SK-N-MC (cell line): ENCODE data around the gene RAB8A.

Experiments used
- DNase-seq: peaks from one replicate; pipeline ENCODE4 v3.0.0-alpha.2; 2011; ENCODE audit warnings: low read depth, low spot score
- H3K27ac ChIP-seq: fragments of 200-600 bp; sonication (generic); 2 replicates; pipeline ENCODE4 v1.5.1; 2016; ENCODE audit warnings: mixed run types
- H3K36me3 ChIP-seq: fragments of 200-600 bp; sonication (generic); 2 replicates; pipeline ENCODE4 v1.6.1; 2017; ENCODE audit warnings: antibody characterized with exemption, low read length, mixed read lengths; ENCODE audit not compliant: insufficient read depth
- H3K4me3 ChIP-seq: fragments of 200-600 bp; sonication (generic); 2 replicates; pipeline ENCODE4 v1.5.1; 2016
- H3K9ac ChIP-seq: fragments of 200-600 bp; sonication (generic); 2 replicates; pipeline ENCODE4 v1.8.0; 2017; ENCODE audit warnings: mixed run types, mixed read lengths; ENCODE audit not compliant: insufficient read length
- H3K9me3 ChIP-seq: fragments of 200-600 bp; sonication (generic); 2 replicates; pipeline ENCODE4 v1.6.1; 2017; ENCODE audit warnings: low read depth, mild to moderate bottlenecking, antibody characterized with exemption, low read length, moderate library complexity, mixed read lengths
- EZH2 ChIP-seq: fragments of 200-600 bp; sonication (generic); IDR thresholded peaks from one replicate; pipeline ENCODE4 v1.6.1; 2017; ENCODE audit warnings: antibody characterized with exemption
- FOXP2 ChIP-seq: optimal IDR thresholded peaks from 2 replicates; pipeline ENCODE3; 2011; ENCODE audit warnings: mild to moderate bottlenecking, moderate library complexity; ENCODE audit not compliant: insufficient read depth; ENCODE audit errors: extremely low read length, control extremely low read depth
- POLR2AphosphoS5 ChIP-seq: IDR thresholded peaks from 2 replicates; pipeline ENCODE4 v1.6.1; 2012; ENCODE audit warnings: mild to moderate bottlenecking, low read depth, low read length, borderline replicate concordance

RAB8A gene

GRCh38 chr19:16111160-16111908 lies at the start of gene RAB8A:
Gene RAB8A (plus strand): TSS chr19:16111889. CDS start chr19:16111902, 13 bp downstream.
- H3K4me3 ChIP-seq = peak within 1 kb of the TSS; percentile 94
- no peaks in the 10 kb centered on the region for H3K9me3 ChIP-seq
- peaks cover 10% of the 10 kb centered on the region; the same call in 1 of the 2 replicates for H3K36me3 ChIP-seq
- TF ChIP-seq POLR2AphosphoS5 (peak; percentile 74; the same call in 1 of the 2 replicates), FOXP2 (no peak)
- peak within 1 kb of the TSS; percentile 98 for H3K9ac ChIP-seq
- H3K27ac ChIP-seq = peak within 1 kb of the TSS; percentile 73
- DNase-seq = peak; percentile 84

GRCh38 chr19:16061943-16062342 lies 49.7 kb upstream of the RAB8A start:
- Histone ChIP-seq H3K9me3 (no peaks in the 10 kb centered on the region), H3K4me3 (no peak overlapping the region), H3K27ac (no peak overlapping the region), H3K36me3 (no peaks in the 10 kb centered on the region), H3K9ac (no peak overlapping the region)
- TF ChIP-seq POLR2AphosphoS5 = no peak
- no peak for TF ChIP-seq EZH2
- TF ChIP-seq FOXP2 = no peak
- DNase-seq = no peak

- no peak for DNase-seq
These were observed 48.9 kb upstream of the RAB8A start for GRCh38 chr19:16062789-16063188.

GRCh38 chr19:16064209-16064889 lies 47.3 kb upstream of the RAB8A start:
- Histone ChIP-seq H3K9ac (no peak overlapping the region), H3K27ac (no peak overlapping the region), H3K4me3 (no peak overlapping the region), H3K36me3 (no peaks in the 10 kb centered on the region), H3K9me3 (no peaks in the 10 kb centered on the region)
- TF ChIP-seq POLR2AphosphoS5 (no peak), EZH2 (no peak), FOXP2 (no peak)
- DNase-seq = no peak

More at GRCh38 chr19:16062789-16063188, 48.9 kb upstream of the RAB8A start:
- Histone ChIP-seq H3K4me3 (no peak overlapping the region), H3K27ac (no peak overlapping the region), H3K9ac (no peak overlapping the region), H3K36me3 (no peaks in the 10 kb centered on the region), H3K9me3 (no peaks in the 10 kb centered on the region)
- no peak for TF ChIP-seq EZH2
- no peak for TF ChIP-seq FOXP2
- TF ChIP-seq POLR2AphosphoS5 = no peak

GRCh38 chr19:16066611-16067104 lies 45.0 kb upstream of the RAB8A start:
- Histone ChIP-seq H3K9ac (no peak overlapping the region), H3K36me3 (no peaks in the 10 kb centered on the region), H3K4me3 (no peak overlapping the region), H3K9me3 (no peaks in the 10 kb centered on the region), H3K27ac (no peak overlapping the region)
- no peak for DNase-seq
- no peak for TF ChIP-seq FOXP2
- TF ChIP-seq EZH2 = no peak
- no peak for TF ChIP-seq POLR2AphosphoS5

DNA sequence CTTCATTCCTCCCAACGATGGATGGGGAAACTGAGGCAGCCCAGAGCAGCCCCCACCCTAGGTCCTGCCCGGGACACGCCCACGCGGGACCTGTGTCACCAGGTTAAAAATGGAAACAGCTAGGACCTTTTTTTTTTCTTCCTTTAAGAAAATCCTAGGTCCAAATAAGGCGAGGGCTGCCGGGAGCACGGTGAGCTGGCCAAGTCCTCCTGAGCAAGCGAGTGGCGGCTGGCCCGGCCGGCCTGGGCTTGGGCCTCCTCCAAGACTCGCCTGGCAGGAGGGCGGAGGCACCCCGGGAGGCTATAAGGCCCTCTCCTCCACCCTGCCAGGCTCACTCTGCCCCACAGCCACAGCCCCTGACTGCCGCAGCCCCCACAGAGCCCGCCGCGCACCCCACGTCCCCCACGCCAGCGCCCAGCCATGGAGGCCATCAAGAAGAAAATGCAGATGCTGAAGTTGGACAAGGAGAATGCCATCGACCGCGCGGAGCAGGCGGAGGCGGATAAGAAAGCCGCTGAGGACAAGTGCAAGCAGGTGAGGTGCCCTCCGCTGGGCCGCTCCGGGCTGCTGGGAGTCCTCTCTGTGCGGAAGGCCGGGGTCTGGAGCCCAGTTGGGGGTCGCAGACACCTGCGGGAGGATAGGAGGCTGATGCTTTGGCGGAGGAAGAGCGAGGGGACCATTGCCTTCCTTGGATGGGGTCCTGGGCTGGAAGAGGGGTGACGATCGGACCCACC lies 44.3 kb upstream of the RAB8A start:
- no peak for DNase-seq
- Histone ChIP-seq H3K9ac (no peak overlapping the region), H3K4me3 (no peak overlapping the region), H3K27ac (no peak overlapping the region), H3K9me3 (no peaks in the 10 kb centered on the region), H3K36me3 (no peaks in the 10 kb centered on the region)
- TF ChIP-seq FOXP2 = no peak
- no peak for TF ChIP-seq POLR2AphosphoS5
- no peak for TF ChIP-seq EZH2

DNA sequence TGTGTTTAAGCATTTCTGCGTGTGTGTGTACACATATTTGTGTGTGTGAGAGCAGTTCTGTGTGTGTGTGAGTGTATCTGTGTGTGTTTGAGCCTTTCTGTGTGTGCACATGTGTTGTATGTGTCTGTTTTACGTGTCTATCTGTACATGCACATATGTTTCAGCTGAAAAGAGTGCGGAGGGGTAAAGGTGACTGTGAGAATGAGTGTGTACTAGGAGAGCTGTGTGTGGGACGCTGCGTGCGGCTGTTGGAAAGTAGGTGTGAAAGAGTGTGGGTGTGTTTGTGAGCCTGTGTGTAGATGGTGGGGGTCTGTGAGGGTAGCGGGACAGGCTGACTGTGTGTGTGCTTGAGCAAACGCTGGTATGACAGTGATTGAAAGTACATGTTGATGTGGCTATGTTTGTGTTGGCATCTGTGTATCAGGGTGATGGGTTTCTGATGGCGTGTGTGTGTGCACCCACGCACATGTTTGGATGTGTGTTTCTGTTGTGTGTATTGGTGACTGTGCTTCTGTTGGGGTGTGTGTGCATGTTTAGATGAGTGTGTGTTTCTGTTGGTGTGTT lies 42.9 kb upstream of the RAB8A start:
- Histone ChIP-seq H3K4me3 (no peak overlapping the region), H3K9ac (no peak overlapping the region), H3K9me3 (no peaks in the 10 kb centered on the region), H3K36me3 (no peaks in the 10 kb centered on the region), H3K27ac (no peak overlapping the region)
- TF ChIP-seq POLR2AphosphoS5 (no peak), FOXP2 (no peak), EZH2 (no peak)
- no peak for DNase-seq
